IMR-90 (cell line): ENCODE measurements around the gene ZNF157. TPM values are rescaled to one million over a fixed set of nuclear protein-coding genes. Genes with fewer than 3 reads are reported as not detected.

Experiments used
- ATAC-seq: fragments of 200-7000 bp; cut with Tn5 transposase; 2 replicates; pipeline ENCODE4 v1.9.1; 2020; ENCODE audit warnings: low read depth, mild to moderate bottlenecking, moderate library complexity
- BruUV-seq: library from RNA; stranded (reverse); fragments of 400-500 nt; replicated peaks from 2 replicates; lab custom pipeline; 2021; lab: Mats Ljungman, UMichigan
- CTCF ChIA-PET: fragments of 300-600 bp; formaldehyde crosslinking; extraction: SDS; loops from one replicate; lab custom pipeline; 2021; ENCODE audit warnings: antibody characterized with exemption; lab: Yijun Ruan, JAX
- POLR2A ChIA-PET: fragments of 300-600 bp; sonication (Branson Sonifier 250); formaldehyde crosslinking; loops from one replicate; lab custom pipeline; 2022; ENCODE audit warnings: antibody characterized with exemption; ENCODE audit not compliant: unreplicated experiment; lab: Charles Lee
- DNase-seq: peaks from one replicate; pipeline ENCODE4 v3.0.0; 2013
- H2AFZ ChIP-seq: replicated peaks from 2 replicates; pipeline ENCODE3; 2013; ENCODE audit warnings: low read length, mild to moderate bottlenecking; ENCODE audit not compliant: poor library complexity
- H2AK5ac ChIP-seq: 2 replicates; pipeline ENCODE4 v1.6.1; 2013; ENCODE audit warnings: low read depth, low read length, inconsistent platforms
- H2AK9ac ChIP-seq: replicated peaks from 2 replicates; pipeline ENCODE3; 2013; ENCODE audit warnings: mild to moderate bottlenecking, low read depth, low read length, moderate library complexity; ENCODE audit not compliant: poor library complexity
- H2BK120ac ChIP-seq: 2 replicates; pipeline ENCODE4 v1.6.1; 2013; ENCODE audit warnings: low read depth, low read length, inconsistent platforms
- H2BK15ac ChIP-seq: 3 replicates; pipeline ENCODE4 v1.6.1; 2013; ENCODE audit warnings: low read depth, low read length, inconsistent platforms
- H2BK20ac ChIP-seq: 2 replicates; pipeline ENCODE4 v1.6.1; 2013; ENCODE audit warnings: low read depth, mild to moderate bottlenecking, inconsistent platforms, low read length, moderate library complexity
- H2BK5ac ChIP-seq: 2 replicates; pipeline ENCODE4 v1.6.1; 2013; ENCODE audit warnings: mild to moderate bottlenecking, low read depth, low read length, inconsistent platforms; ENCODE audit not compliant: poor library complexity, severe bottlenecking
- H3K14ac ChIP-seq: replicated peaks from 2 replicates; pipeline ENCODE4 v1.6.1; 2013; ENCODE audit warnings: low read depth, low read length, inconsistent platforms
- H3K18ac ChIP-seq: 2 replicates; pipeline ENCODE4 v1.6.1; 2013; ENCODE audit warnings: low read depth, low read length, control low read depth
- H3K23ac ChIP-seq: 2 replicates; pipeline ENCODE4 v1.6.1; 2013; ENCODE audit warnings: low read depth, low read length, inconsistent platforms
- H3K27ac ChIP-seq: 2 replicates; pipeline ENCODE4 v1.5.1; 2013; ENCODE audit warnings: mild to moderate bottlenecking, control low read depth, low read length; ENCODE audit not compliant: insufficient read depth
- H3K27me3 ChIP-seq: 2 replicates; pipeline ENCODE4 v1.6.1; 2013; ENCODE audit warnings: low read length; ENCODE audit not compliant: control insufficient read depth, insufficient read depth
- H3K36me3 ChIP-seq: 2 replicates; pipeline ENCODE4 v1.6.1; 2013; ENCODE audit warnings: low read length, mixed read lengths; ENCODE audit not compliant: control insufficient read depth, insufficient read depth
- H3K4ac ChIP-seq: 2 replicates; pipeline ENCODE4 v1.6.1; 2013; ENCODE audit warnings: low read depth, low read length, inconsistent platforms
- H3K4me1 ChIP-seq: 2 replicates; pipeline ENCODE4 v1.6.1; 2013; ENCODE audit warnings: low read length, mixed read lengths; ENCODE audit not compliant: control insufficient read depth, insufficient read depth
- H3K4me2 ChIP-seq: 2 replicates; pipeline ENCODE4 v1.6.1; 2013; ENCODE audit warnings: low read depth, mild to moderate bottlenecking, control low read depth, low read length, moderate library complexity
- H3K4me3 ChIP-seq: 2 replicates; pipeline ENCODE4 v1.5.1; 2013; ENCODE audit warnings: low read depth, mild to moderate bottlenecking, control low read depth, low read length, moderate library complexity; ENCODE audit not compliant: insufficient read depth
- H3K56ac ChIP-seq: 2 replicates; pipeline ENCODE4 v1.6.1; 2013; ENCODE audit warnings: low read length, inconsistent platforms; ENCODE audit not compliant: insufficient read depth; ENCODE audit errors: extremely low read depth
- H3K79me1 ChIP-seq, 2 experiments: 2 replicates each; pipeline ENCODE4 v1.6.1; 2013; ENCODE audit warnings: low read length in 2 of 2, inconsistent platforms in 1 of 2, low read depth in 1 of 2
- H3K9ac ChIP-seq: 2 replicates; pipeline ENCODE4 v1.6.1; 2013; ENCODE audit warnings: low read depth, low read length, control low read depth
- H3K9me1 ChIP-seq: 2 replicates; pipeline ENCODE4 v1.6.1; 2013; ENCODE audit warnings: low read length, inconsistent platforms; ENCODE audit not compliant: insufficient read depth
- H3K9me3 ChIP-seq: 2 replicates; pipeline ENCODE4 v1.6.1; 2013; ENCODE audit warnings: low read length; ENCODE audit not compliant: control insufficient read depth, insufficient read depth
- H4K20me1 ChIP-seq: 2 replicates; pipeline ENCODE4 v1.6.1; 2013; ENCODE audit warnings: low read length, inconsistent platforms; ENCODE audit not compliant: insufficient read depth
- H4K5ac ChIP-seq: 2 replicates; pipeline ENCODE4 v1.6.1; 2013; ENCODE audit warnings: mild to moderate bottlenecking, low read depth, low read length, control low read depth
- H4K8ac ChIP-seq, 2 experiments: 2 replicates each; pipeline ENCODE4 v1.6.1; 2013; ENCODE audit warnings: low read depth in 2 of 2, low read length in 2 of 2, control low read depth in 1 of 2, inconsistent platforms in 1 of 2
- H4K91ac ChIP-seq: 2 replicates; pipeline ENCODE4 v1.6.1; 2013; ENCODE audit warnings: low read depth, low read length, inconsistent platforms; ENCODE audit not compliant: insufficient read depth
- BHLHE40 ChIP-seq: fragments of 150-350 bp; IDR thresholded peaks from 2 replicates; pipeline ENCODE4 v1.6.1; 2016; ENCODE audit warnings: mild to moderate bottlenecking, low read depth, low read length
- CHD1 ChIP-seq: IDR thresholded peaks from 2 replicates; pipeline ENCODE4 v1.6.1; 2012; ENCODE audit warnings: low read depth, low read length, improper control_type of control experiment
- MAZ ChIP-seq: IDR thresholded peaks from 2 replicates; pipeline ENCODE4 v1.6.1; 2012; ENCODE audit warnings: low read depth, mild to moderate bottlenecking, low read length, improper control_type of control experiment, moderate library complexity, borderline replicate concordance
- RCOR1 ChIP-seq: IDR thresholded peaks from 2 replicates; pipeline ENCODE4 v1.6.1; 2012; ENCODE audit warnings: mild to moderate bottlenecking, low read length, improper control_type of control experiment; ENCODE audit not compliant: insufficient replicate concordance
- SMC3 ChIP-seq: fragments of 150-350 bp; IDR thresholded peaks from 2 replicates; pipeline ENCODE4 v1.6.1; 2016; ENCODE audit warnings: low read depth, mild to moderate bottlenecking, antibody characterized with exemption, low read length, moderate library complexity
- WGBS, 2 experiments: methylation state at CpG; one replicate each; pipeline versions ENCODE4 v1.1.5 to v1.1.7; 2013; ENCODE audit warnings: missing lambda C conversion rate in 2 of 2; ENCODE audit not compliant: insufficient read length in 1 of 2; ENCODE audit errors: extremely low coverage in 2 of 2; 5-methylcytosine and 5-hydroxymethylcytosine counted together
- dilution Hi-C: fragments of 300-500 bp; cut with HindIII; formaldehyde crosslinking; loops from one replicate; pipeline ENCODE4 v1.14.3; 2018; ENCODE audit warnings: low sequenced_read_pairs; ENCODE audit not compliant: unreplicated experiment
- in situ Hi-C: fragments of 300-500 bp; cut with MboI; formaldehyde crosslinking; loops from 3 replicates; pipeline ENCODE4 v1.14.3; 2019; ENCODE audit warnings: low sequenced_read_pairs, inconsistent platforms, mixed read lengths
- intact Hi-C: fragments of 100-400 bp; cut with micrococcal nuclease; formaldehyde crosslinking; loops from 2 replicates; pipeline ENCODE4 v1.10.0; 2022
- polyA plus RNA-seq, 3 experiments: library from polyadenylated mRNA; depleted of rRNA; stranded (reverse); fragments of >200 nt; gene quantifications; 2 replicates each; pipeline ENCODE4 v1.2.3, GENCODE V29; 2012; ENCODE audit warnings: low replicate concordance in 1 of 3
- total RNA-seq: library from RNA; depleted of rRNA; stranded (reverse); fragments of >200 nt; gene quantifications from 2 replicates; pipeline ENCODE4 v1.2.3, GENCODE V29; 2012

ZNF157 gene
- total and polyA plus RNA-seq, 2 of the 4 experiments (the other 2 are of a cell fraction) = under 0.01 TPM; not detected in 1

DNA sequence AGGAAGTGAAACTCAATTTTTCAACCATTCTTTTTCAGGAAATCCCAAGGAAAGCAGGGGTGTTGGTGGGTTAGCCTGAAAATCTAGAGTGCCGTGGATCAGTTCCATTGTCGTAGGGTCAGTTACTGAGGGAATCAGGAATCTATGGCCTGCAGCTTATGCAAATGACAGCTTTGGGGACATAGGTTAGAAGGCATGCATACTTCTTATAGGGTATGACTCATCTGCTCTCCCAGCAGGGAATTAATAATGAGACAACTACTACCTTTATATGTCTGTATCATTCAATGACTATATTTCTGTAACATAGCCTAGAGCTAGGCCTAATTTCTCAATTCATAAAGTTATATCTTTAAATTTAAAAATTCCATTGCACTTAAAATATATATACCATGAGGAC is 76.1 kb downstream of the ZNF157 start:
- Histone ChIP-seq H3K9ac (no peak overlapping the region), H3K4me3 (no peak overlapping the region), H2AFZ (no peak overlapping the region), H2BK20ac (no peak overlapping the region), H3K36me3 (peaks cover 8% of the 10 kb centered on the region), H2AK5ac (no peak overlapping the region), H2BK120ac (no peak overlapping the region), H4K91ac (no peak overlapping the region), H3K56ac (no peak overlapping the region), H4K5ac (no peak overlapping the region), H3K9me3 (peaks cover 36% of the 10 kb centered on the region), H4K8ac (no peak overlapping the region), H3K18ac (no peak overlapping the region), H3K23ac (no peak overlapping the region), H3K4me1 (no peaks in the 10 kb centered on the region), H3K4ac (no peak overlapping the region), H4K20me1 (no peaks in the 10 kb centered on the region), H3K14ac (no peak overlapping the region), H3K79me1 (no peaks in the 10 kb centered on the region), H2AK9ac (no peak overlapping the region), H3K27me3 (no peaks in the 10 kb centered on the region), H3K4me2 (no peak overlapping the region), H3K9me1 (no peaks in the 10 kb centered on the region), H2BK5ac (no peak overlapping the region), H2BK15ac (no peak overlapping the region), H3K27ac (no peak overlapping the region)
- ChIA-PET POLR2A (no interaction called here), CTCF (no interaction called here)
- ATAC-seq (no peak), DNase-seq (no peak)
- intact Hi-C loops (no loop called here), in situ Hi-C loops (no loop called here), dilution Hi-C loops (no loop called here)
- whole genome bisulfite sequencing, 2 experiments = no CpG with 5 or more reads among the region's 2 CpGs
- BruUV-seq = no TSS peak
- TF ChIP-seq SMC3 = no peak
- TF ChIP-seq MAZ = no peak
- no peak for TF ChIP-seq RCOR1
- no peak for TF ChIP-seq BHLHE40
- no peak for TF ChIP-seq CHD1
